Mucosa of rectum (tissue), 2 donors: Measurements from ENCODE around the gene RNF19B.

ENCODE experiments used
- H3K27ac ChIP-seq, 2 donors: one replicate each; pipeline ENCODE4 v1.7.0; 2013; ENCODE audit warnings: inconsistent platforms in 2 of 2, low read depth in 2 of 2, low read length in 2 of 2
- H3K27me3 ChIP-seq, 2 donors: one replicate each; pipeline ENCODE4 v1.7.0; 2013; ENCODE audit warnings: low read length in 2 of 2; ENCODE audit not compliant: control insufficient read depth in 2 of 2, insufficient read depth in 2 of 2
- H3K36me3 ChIP-seq, 2 donors: one replicate each; pipeline ENCODE4 v1.7.0; 2013; ENCODE audit warnings: low read length in 2 of 2; ENCODE audit not compliant: control insufficient read depth in 2 of 2, insufficient read depth in 2 of 2
- H3K4me1 ChIP-seq, 2 donors: one replicate each; pipeline ENCODE4 v1.7.0; 2013; ENCODE audit warnings: low read length in 2 of 2, mild to moderate bottlenecking in 1 of 2; ENCODE audit not compliant: control insufficient read depth in 2 of 2, insufficient read depth in 2 of 2
- H3K4me3 ChIP-seq, 2 donors: one replicate each; pipeline ENCODE4 v1.7.0; 2013; ENCODE audit warnings: low read length in 2 of 2
- H3K9ac ChIP-seq, 2 donors: one replicate each; pipeline ENCODE4 v1.7.0; 2013; ENCODE audit warnings: low read length in 2 of 2, low read depth in 1 of 2, mild to moderate bottlenecking in 1 of 2
- H3K9me3 ChIP-seq, 2 donors: one replicate each; pipeline ENCODE4 v1.7.0; 2013; ENCODE audit warnings: low read length in 2 of 2; ENCODE audit not compliant: control insufficient read depth in 2 of 2
- donor health status: healthy.
- donor health status: Normal muscosa, but diverticular disease.

RNF19B gene

DNA sequence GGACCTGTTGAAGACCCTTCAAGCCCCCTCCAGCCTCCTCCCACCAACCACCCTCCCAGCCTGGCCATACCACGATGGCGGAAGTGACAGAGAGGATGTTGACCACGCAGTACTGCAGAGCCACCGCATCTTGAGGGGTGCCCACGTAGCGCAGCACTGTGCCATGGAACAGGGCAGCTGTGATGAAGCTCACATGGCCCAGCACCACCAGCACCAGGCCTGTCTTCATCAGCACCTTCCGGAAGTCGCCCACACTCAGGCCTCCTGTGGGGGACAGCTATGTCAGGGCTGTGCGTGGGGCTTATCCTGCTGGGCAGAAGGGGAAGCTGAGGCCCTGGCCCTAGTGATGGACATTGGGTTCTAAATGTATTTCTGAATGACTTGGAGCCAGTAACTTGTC, 66.6 kb downstream of the RNF19B start:
- Histone ChIP-seq H3K27me3 (peaks cover 0 to 3% of the 10 kb centered on the region in 2 donors), H3K4me3 (no peak overlapping the region), H3K4me1 (peaks cover 15 to 33% of the 10 kb centered on the region in 2 donors), H3K9ac (no peak overlapping the region), H3K9me3 (no peaks in the 10 kb centered on the region), H3K27ac (no peak overlapping the region), H3K36me3 (peaks cover 23 to 24% of the 10 kb centered on the region in 2 donors)

DNA sequence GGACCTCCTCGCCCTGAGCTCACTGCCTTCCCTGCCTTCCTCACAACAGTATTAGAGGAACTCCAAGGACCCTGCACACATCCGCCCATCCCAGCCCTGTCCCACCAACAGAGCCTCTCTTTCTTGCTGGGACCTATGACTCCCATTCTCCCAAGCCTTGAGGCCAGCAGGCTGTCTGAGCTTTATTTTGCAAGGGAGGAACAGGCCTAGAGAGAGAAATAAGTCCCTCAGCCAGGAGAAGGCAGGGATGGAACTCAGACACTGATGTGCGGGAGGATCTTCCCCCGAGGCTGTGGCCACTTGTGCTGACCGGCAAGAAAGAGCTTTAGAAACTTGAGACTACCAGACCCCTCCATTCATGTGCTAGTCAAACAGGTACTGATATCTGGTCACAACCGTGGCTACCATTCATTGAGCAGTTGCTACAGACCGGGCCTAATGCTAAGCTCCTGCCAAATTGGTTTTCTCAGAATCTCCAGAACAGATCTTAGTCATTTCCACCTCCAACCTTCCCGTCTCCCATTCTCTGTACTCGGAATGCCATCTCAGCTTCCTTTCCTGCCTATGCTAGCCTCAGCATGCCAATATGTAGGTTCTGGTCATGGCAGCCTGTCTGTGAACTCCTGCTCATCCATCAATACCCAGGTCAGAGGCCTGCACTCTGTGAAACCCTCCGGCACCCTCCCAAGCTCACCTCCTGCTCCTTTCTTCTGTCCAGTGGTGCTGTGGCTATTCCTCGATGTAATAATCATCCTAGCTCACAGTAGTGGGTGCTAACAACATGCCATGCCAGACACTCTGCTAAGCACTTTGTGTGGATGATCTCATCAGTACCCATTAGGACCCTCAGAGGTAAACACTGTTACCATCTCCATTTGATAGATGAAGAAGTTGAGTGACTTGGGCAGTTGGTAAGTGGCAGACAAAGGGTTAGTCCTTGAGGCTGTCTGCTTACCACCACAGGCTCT, 67.2 kb downstream of the RNF19B start:
- peaks cover 23 to 24% of the 10 kb centered on the region in 2 donors for H3K36me3 ChIP-seq
- H3K4me3 ChIP-seq = no peak overlapping the region
- H3K9me3 ChIP-seq = no peaks in the 10 kb centered on the region
- no peak overlapping the region for H3K27ac ChIP-seq
- H3K27me3 ChIP-seq = peaks cover 0 to 4% of the 10 kb centered on the region in 2 donors
- H3K4me1 ChIP-seq = peaks cover 17 to 34% of the 10 kb centered on the region in 2 donors
- no peak overlapping the region for H3K9ac ChIP-seq

DNA sequence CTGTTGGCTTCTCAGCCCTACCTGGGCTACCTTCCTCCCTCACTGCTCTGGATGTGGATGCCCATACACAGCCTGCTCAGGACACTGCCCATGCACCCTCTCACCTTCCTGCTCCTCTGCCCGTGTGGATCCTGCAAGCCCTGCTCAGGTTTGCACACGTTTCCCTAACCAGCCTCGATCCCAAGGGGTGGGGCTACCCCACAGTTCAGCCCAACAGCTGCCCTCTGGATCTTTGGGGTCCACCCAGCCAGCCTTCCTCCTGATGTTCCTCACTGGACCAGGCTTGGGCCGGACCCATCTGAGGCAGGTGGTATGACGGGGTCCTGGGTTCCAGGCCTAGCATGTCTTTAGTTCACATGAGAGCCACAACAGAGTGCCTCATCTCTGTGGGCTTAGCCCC, 68.2 kb downstream of the RNF19B start:
- Histone ChIP-seq H3K27me3 (peaks cover 0 to 5% of the 10 kb centered on the region in 2 donors), H3K4me3 (no peak overlapping the region), H3K4me1 (peaks cover 18 to 30% of the 10 kb centered on the region in 2 donors), H3K9me3 (no peaks in the 10 kb centered on the region), H3K27ac (no peak overlapping the region), H3K36me3 (peaks cover 23 to 24% of the 10 kb centered on the region in 2 donors), H3K9ac (no peak overlapping the region)

DNA sequence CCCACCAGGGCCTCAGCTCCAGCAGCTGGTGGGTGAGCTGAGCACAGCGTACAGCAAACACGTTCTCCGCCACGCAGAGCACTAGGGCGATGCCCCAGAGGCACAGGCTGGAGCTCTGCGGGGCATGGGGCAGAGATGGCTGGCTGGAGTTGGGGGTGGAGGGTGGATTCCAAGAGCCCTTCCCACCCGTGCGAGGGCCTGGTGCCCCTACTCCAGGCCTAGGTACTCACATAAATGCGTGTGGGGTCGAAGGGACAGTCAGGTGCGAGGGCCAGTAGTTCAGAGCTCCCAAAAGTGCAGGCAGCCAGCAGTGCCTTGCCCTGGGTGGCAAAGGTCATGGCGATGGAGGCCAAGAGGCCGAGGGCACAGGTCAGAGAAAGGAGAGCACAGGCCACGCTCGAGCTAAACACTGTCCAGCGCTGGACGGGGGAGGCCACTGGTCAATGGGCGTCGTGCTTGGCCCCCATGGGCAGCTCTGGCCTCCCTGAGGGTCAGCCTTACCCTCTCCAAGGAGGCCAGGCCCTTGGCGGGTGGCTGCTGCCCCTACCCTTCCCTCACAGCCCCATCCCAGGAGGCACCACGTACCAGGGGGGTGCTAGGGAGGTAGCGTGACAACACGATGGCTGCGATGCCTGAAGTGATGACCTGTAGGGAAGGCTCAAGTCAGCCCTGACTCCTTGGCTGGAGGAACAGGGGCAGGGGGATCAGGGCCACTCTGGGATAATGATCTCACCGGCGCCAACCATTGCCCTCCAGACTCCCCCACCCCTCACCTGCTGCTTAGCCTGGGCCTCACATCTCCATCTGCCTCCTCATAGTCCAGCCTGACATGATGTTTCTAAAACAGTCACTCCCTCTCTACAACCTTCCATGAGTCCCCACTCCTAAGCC, 69.0 kb downstream of the RNF19B start:
- Histone ChIP-seq H3K9ac (no peak overlapping the region), H3K4me1 (peaks cover 18 to 27% of the 10 kb centered on the region in 2 donors), H3K4me3 (no peak overlapping the region), H3K36me3 (peaks cover 23 to 24% of the 10 kb centered on the region in 2 donors), H3K27ac (no peak overlapping the region), H3K27me3 (peaks cover 0 to 13% of the 10 kb centered on the region in 2 donors), H3K9me3 (no peaks in the 10 kb centered on the region)

DNA sequence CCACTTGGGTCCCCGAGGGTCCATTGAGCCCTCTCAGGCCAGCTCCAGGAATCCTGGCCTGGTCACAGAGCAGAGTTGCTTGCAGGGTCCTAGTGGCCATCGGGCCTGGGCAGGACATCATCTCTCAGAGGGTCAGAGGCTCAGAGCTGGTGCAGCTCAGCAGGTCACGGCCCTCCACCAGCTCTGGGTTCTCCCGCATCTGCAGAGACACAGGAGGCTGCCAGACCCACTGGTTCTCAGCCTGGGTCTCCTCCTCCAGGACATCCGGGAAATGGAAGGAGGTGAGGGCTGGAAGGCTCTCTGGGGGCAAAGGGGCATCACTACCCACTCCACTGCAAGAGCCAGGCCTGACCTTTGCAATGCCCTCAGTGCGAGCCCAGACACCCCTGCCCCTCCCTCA, 69.9 kb downstream of the RNF19B start:
- H3K9me3 ChIP-seq = no peaks in the 10 kb centered on the region
- H3K9ac ChIP-seq = no peak overlapping the region
- peaks cover 0 to 15% of the 10 kb centered on the region in 2 donors for H3K27me3 ChIP-seq
- no peak overlapping the region for H3K27ac ChIP-seq
- no peak overlapping the region for H3K4me3 ChIP-seq
- H3K4me1 ChIP-seq = peaks cover 14 to 21% of the 10 kb centered on the region in 2 donors
- peaks cover 23 to 24% of the 10 kb centered on the region in 2 donors for H3K36me3 ChIP-seq

DNA sequence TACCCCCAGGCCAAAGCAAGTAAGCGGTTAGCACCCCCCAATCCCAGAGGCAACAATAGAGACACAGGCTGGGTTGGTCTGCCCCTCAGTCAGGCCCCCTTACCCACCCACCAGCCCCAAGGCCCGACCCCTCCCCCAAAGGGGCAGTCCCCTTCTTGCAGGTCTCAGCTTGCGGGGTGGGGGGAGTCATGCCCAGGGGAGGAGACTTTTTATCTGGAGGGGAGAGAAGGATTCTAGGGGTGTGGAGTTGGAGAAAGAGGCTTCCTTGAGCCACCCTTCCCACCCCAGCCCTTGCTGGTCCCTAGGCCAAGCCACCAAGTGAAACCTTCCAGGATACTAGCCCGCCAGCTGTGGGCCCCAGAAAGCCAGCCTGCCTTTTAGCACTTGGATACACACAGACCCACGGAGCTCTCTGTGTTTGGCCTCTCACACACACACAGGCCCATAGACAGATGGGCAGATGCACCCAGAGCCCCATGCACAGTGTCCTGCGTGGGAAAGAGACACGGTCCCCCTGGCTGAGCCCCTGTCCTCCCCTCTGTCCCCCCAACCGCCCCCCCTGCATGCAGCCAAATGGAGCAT, 70.5 kb downstream of the RNF19B start:
- Histone ChIP-seq H3K36me3 (peaks cover 23 to 24% of the 10 kb centered on the region in 2 donors), H3K27me3 (peaks cover 0 to 15% of the 10 kb centered on the region in 2 donors), H3K9me3 (no peaks in the 10 kb centered on the region), H3K9ac (peak overlapping the region; percentile 6 to 51), H3K4me3 (peak overlapping the region; percentile 52 to 60), H3K4me1 (peaks cover 11 to 20% of the 10 kb centered on the region in 2 donors), H3K27ac (peak overlapping the region in 1 of 2 donors; percentile 52)

DNA sequence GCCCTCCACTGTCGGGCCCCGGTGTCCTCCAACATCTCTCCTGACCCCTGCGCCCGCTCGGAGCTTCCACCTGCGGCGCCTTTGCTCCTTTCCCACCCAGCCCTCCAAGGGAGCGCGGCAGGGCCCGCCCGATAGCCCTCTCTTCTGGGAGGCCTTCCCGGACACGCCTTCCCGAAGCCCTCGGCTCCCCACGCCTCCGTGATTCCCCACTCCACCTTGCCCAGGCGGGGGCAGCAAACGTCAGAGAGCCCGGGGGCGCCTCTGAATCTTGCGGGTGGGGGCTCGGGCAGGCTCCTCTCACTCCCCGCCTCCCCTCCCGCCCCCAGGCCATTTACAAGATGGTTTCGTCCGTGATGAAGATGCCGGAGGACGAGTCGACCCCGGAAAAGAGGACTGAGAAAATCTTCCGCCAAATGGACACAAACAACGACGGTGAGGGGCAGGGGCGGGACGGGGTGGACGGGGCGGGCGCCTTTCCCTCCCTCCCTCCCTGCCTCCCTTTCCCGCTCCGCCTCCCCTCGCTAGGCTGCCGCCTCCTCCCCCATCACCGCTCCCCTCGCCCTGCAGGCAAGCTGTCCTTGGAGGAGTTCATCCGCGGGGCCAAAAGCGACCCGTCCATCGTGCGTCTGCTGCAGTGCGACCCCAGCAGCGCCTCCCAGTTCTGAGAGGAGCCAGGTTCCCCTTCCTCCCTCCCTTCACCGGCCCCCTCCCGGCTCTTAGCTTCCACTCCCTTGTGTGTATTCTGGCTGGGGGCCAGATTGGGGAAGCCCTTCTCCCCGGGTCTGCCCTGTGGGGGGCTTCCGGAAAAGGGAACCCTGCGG, 71.2 kb downstream of the RNF19B start:
- H3K4me1 ChIP-seq = peaks cover 8 to 18% of the 10 kb centered on the region in 2 donors
- H3K27ac ChIP-seq = peak overlapping the region; percentile 52 to 67
- H3K27me3 ChIP-seq = peaks cover 0 to 15% of the 10 kb centered on the region in 2 donors
- no peaks in the 10 kb centered on the region for H3K9me3 ChIP-seq
- peaks cover 23 to 24% of the 10 kb centered on the region in 2 donors for H3K36me3 ChIP-seq
- peak overlapping the region; percentile 6 to 56 for H3K9ac ChIP-seq
- H3K4me3 ChIP-seq = peak overlapping the region; percentile 52 to 60

DNA sequence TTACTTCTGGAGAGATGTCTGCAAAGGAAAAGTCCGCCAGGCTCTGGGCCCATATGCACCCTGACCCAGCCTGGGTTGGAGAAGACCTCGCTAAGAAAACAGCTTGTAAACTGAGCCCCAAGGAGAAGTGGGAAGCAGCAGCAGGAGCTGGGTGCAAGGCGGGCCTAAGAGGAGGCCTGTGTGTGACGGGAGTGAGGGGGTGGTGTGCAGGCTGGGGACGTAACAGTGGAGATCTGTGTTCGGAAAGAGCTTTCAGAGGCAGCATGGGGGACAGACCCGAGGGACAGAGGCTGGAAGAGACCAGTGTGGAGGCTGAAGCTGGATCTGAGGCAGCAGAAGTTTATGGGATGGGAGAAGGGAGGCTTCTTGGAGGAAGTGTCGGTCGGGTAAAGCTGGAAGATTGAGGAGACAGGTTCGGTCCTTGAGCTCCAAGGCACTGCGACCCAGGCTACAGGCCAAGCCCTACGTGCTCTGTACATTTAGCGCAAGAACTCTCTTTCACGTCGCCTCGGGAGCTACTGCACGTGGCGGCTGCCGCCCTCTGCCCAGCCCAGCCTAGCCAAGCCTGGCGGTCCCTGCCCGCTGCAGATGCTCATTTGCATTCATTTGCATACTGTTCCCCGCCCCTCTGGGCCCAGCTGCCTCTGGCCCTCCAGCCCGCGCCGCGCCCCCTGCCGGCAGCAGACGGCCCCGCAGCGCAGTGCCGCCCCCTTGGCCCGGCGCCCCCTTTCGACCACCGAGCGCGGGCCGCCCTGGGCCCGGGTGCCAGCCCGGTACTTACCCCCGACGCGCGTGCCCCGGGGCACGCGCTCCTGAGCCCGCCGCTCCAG, 72.0 kb downstream of the RNF19B start:
- H3K9me3 ChIP-seq = no peaks in the 10 kb centered on the region
- peaks cover 16 to 18% of the 10 kb centered on the region in 2 donors for H3K36me3 ChIP-seq
- H3K9ac ChIP-seq = peak overlapping the region in 1 of 2 donors; percentile 56
- peaks cover 5 to 18% of the 10 kb centered on the region in 2 donors for H3K4me1 ChIP-seq
- H3K4me3 ChIP-seq = peak overlapping the region; percentile 45 to 62
- peaks cover 0 to 15% of the 10 kb centered on the region in 2 donors for H3K27me3 ChIP-seq
- H3K27ac ChIP-seq = peak overlapping the region; percentile 52 to 67
